A549 (cell line): ENCODE results near the gene IP6K3. TPM values are rescaled to one million over a fixed set of nuclear protein-coding genes. Genes with fewer than 3 reads are reported as not detected.

Experiments
- ATAC-seq, 2 experiments: fragments of 200-7000 bp in 1 of 2; fragments of >200 bp in 1 of 2; cut with Nextera tagmentation in 1 of 2; cut with Tn5 transposase in 1 of 2; 3 replicates each; pipeline versions ENCODE4 v1.8.0 to v1.9.1; 2018 to 2020; ENCODE audit warnings: mild to moderate bottlenecking in 1 of 2, moderate library complexity in 1 of 2
- CTCF ChIA-PET: fragments of 300-600 bp; sonication (Branson Sonifier 250); formaldehyde crosslinking; extraction: SDS; loops from one replicate; lab custom pipeline; 2021; ENCODE audit warnings: antibody characterized with exemption, inconsistent platforms; lab: Yijun Ruan, JAX
- POLR2A ChIA-PET: fragments of 350-600 bp; formaldehyde crosslinking; extraction: SDS; loops from one replicate; lab custom pipeline; 2021; ENCODE audit warnings: antibody characterized with exemption, inconsistent platforms; lab: Yijun Ruan, JAX
- DNase-seq, 2 experiments: peaks; one replicate each; pipeline versions ENCODE4 v3.0.0 to v3.0.0-alpha.2; 2011 to 2016; ENCODE audit warnings: low read depth in 1 of 2, low spot score in 1 of 2
- FAIRE-seq: peaks from 2 replicates; lab custom pipeline; 2011; peaks lifted over from hg19 to GRCh38; lab: Jason Lieb, UNC
- H3K27ac ChIP-seq, 2 experiments: fragments of >200 bp; sonication (Bioruptor Twin); formaldehyde crosslinking; 3 replicates each; pipeline ENCODE4 v1.5.1; 2016 to 2017
- H3K4me1 ChIP-seq: fragments of >200 bp; sonication (Bioruptor Twin); formaldehyde crosslinking; 3 replicates; pipeline ENCODE4 v1.6.1; 2016
- H3K4me2 ChIP-seq: fragments of >200 bp; sonication (Bioruptor Twin); formaldehyde crosslinking; 3 replicates; pipeline ENCODE4 v1.6.1; 2016
- H3K4me3 ChIP-seq: fragments of >200 bp; sonication (Bioruptor Twin); formaldehyde crosslinking; 3 replicates; pipeline ENCODE4 v1.5.1; 2016
- H3K9me3 ChIP-seq: fragments of >200 bp; sonication (Bioruptor Twin); formaldehyde crosslinking; 3 replicates; pipeline ENCODE4 v1.6.1; 2016
- CBX8 ChIP-seq: fragments of 200-600 bp; sonication (generic); IDR thresholded peaks from 2 replicates; pipeline ENCODE4 v1.6.1; 2016
- FOXS1 ChIP-seq: fragments of 250-450 bp; sonication (Bioruptor Pico); IDR thresholded peaks from 2 replicates; pipeline ENCODE4 v1.5.0; 2020; ENCODE audit warnings: mild to moderate bottlenecking, moderate library complexity
- GATA3 ChIP-seq: IDR thresholded peaks from 2 replicates; pipeline ENCODE4 v1.6.1; 2012; ENCODE audit warnings: borderline replicate concordance
- HEYL ChIP-seq: fragments of 250-450 bp; sonication (Bioruptor Pico); IDR thresholded peaks from 2 replicates; pipeline ENCODE4 v1.8.0; 2021; ENCODE audit warnings: mild to moderate bottlenecking, moderate library complexity
- HOXB13 ChIP-seq: fragments of 250-450 bp; sonication (Bioruptor Pico); IDR thresholded peaks from 2 replicates; pipeline ENCODE4 v1.5.0; 2020; ENCODE audit warnings: low read depth, mild to moderate bottlenecking, moderate library complexity
- JUNB ChIP-seq: fragments of >200 bp; sonication (Bioruptor Twin); formaldehyde crosslinking; IDR thresholded peaks from 2 replicates; pipeline ENCODE4 v1.6.1; 2016
- KDM1A ChIP-seq: fragments of 200-600 bp; sonication (generic); IDR thresholded peaks from 2 replicates; pipeline ENCODE4 v1.6.1; 2016; ENCODE audit warnings: low read depth, mild to moderate bottlenecking
- MAFK ChIP-seq: fragments of 450-650 bp; IDR thresholded peaks from 2 replicates; pipeline ENCODE4 v1.6.1; 2014; ENCODE audit not compliant: partially characterized antibody
- PHF8 ChIP-seq: fragments of 200-600 bp; sonication (generic); IDR thresholded peaks from 2 replicates; pipeline ENCODE4 v1.6.1; 2016; ENCODE audit warnings: low read depth, mild to moderate bottlenecking, antibody characterized with exemption, moderate library complexity, borderline replicate concordance
- POLR2AphosphoS2 ChIP-seq: conservative IDR thresholded peaks from 2 replicates; pipeline ENCODE4 v1.6.1; 2012; ENCODE audit warnings: low read length, improper control_type of control experiment, inconsistent platforms
- RARB ChIP-seq: fragments of 250-450 bp; sonication (Bioruptor Pico); IDR thresholded peaks from 2 replicates; pipeline ENCODE4 v1.8.0; 2021; ENCODE audit warnings: mild to moderate bottlenecking, moderate library complexity
- RNF2 ChIP-seq: fragments of 200-600 bp; sonication (generic); IDR thresholded peaks from 2 replicates; pipeline ENCODE4 v1.6.1; 2016; ENCODE audit warnings: low read depth, mild to moderate bottlenecking, antibody characterized with exemption, moderate library complexity, borderline replicate concordance
- SMC3 ChIP-seq: fragments of >200 bp; sonication (Bioruptor Twin); formaldehyde crosslinking; IDR thresholded peaks from 3 replicates; pipeline ENCODE4 v1.6.1; 2018; ENCODE audit warnings: inconsistent platforms
- TP53 ChIP-seq: fragments of 250-450 bp; sonication (Bioruptor Pico); IDR thresholded peaks from 2 replicates; pipeline ENCODE4 v1.5.0; 2021; ENCODE audit warnings: mild to moderate bottlenecking, moderate library complexity
- WGBS: methylation state at CpG from one replicate; pipeline ENCODE4 v1.1.6; 2017; ENCODE audit errors: missing lambda C conversion rate; 5-methylcytosine and 5-hydroxymethylcytosine counted together
- polyA plus RNA-seq, 4 experiments: library from polyadenylated mRNA; depleted of rRNA in 3 of 4; stranded (reverse); fragments of >200 nt; fragmentation: RNase III in 1 of 4; extraction: RNeasy Plus Mini Kit Qiagen cat#74134 plus additional on column Dnase treatment in 1 of 4; gene quantifications; 2 replicates in 3 of 4; 3 replicates in 1 of 4; pipeline ENCODE4 v1.2.3, GENCODE V29; 2011 to 2017
- TF ChIP-seq, protein P1 (sequence below): fragments of 250-450 bp; sonication (Bioruptor Pico); IDR thresholded peaks from 2 replicates; pipeline ENCODE4 v1.5.0; 2021; ENCODE audit warnings: mild to moderate bottlenecking, moderate library complexity, borderline replicate concordance
- TF ChIP-seq, protein P2 (sequence below): fragments of >200 bp; sonication (Bioruptor Twin); formaldehyde crosslinking; IDR thresholded peaks from 3 replicates; pipeline ENCODE4 v1.6.1; 2016
- TF ChIP-seq, protein P3 (sequence below): fragments of 200-600 bp; sonication (generic); IDR thresholded peaks from 2 replicates; pipeline ENCODE4 v1.6.1; 2016; ENCODE audit warnings: antibody characterized with exemption, mild to moderate bottlenecking, moderate library complexity
- TF ChIP-seq, protein P4 (sequence below): IDR thresholded peaks from 2 replicates; pipeline ENCODE4 v1.6.1; 2012

Gene IP6K3
- polyA plus RNA-seq, 2 of the 4 experiments (the other 2 are of a cell fraction) = 0.03 to 0.12 TPM

DNA sequence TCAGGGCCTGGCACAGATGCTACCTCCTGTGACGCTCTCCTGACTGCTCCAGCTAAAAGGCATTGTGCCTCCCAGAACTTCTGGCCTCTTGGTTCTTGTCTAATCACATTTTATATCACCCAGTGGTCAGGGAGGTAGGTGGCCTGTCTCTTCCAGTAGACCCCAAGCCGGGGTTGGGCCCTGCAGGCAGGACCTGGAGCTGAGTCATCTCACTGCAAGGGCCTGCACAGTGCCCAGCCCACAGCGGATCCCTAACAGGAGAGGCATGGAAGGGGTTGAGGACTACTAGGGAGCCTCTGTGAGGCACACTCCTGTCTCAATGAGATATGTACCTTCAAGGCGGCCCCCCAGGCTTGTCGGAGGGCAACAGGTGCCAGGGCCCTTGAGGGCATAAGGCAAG is 35.9 kb upstream of the IP6K3 start:
- CTCF ChIA-PET = interaction anchor here (1.9 to 6.7 kb wide), 2 partner anchors 13 to 39 kb away, joined by 6 to 62 read pairs; no protein-coding TSS in a partner anchor
- 86% methylated on average over 2 of the region's 5 CpGs for WGBS
- POLR2A ChIA-PET = no interaction called here
- TF ChIP-seq RNF2 = no peak
- no peak for TF ChIP-seq TP53 (CRISPR knock-in tag)
- TF ChIP-seq POLR2AphosphoS2 = no peak
- no peak for TF ChIP-seq SMC3
- TF ChIP-seq FOXS1 = no peak
- TF ChIP-seq CBX8 = no peak
- TF ChIP-seq, protein P1, sequence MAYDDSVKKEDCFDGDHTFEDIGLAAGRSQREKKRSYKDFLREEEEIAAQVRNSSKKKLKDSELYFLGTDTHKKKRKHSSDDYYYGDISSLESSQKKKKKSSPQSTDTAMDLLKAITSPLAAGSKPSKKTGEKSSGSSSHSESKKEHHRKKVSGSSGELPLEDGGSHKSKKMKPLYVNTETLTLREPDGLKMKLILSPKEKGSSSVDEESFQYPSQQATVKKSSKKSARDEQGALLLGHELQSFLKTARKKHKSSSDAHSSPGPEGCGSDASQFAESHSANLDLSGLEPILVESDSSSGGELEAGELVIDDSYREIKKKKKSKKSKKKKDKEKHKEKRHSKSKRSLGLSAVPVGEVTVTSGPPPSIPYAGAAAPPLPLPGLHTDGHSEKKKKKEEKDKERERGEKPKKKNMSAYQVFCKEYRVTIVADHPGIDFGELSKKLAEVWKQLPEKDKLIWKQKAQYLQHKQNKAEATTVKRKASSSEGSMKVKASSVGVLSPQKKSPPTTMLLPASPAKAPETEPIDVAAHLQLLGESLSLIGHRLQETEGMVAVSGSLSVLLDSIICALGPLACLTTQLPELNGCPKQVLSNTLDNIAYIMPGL = no peak
- TF ChIP-seq MAFK = no peak
- no peak for TF ChIP-seq HEYL (CRISPR knock-in tag)
- TF ChIP-seq, protein P2, sequence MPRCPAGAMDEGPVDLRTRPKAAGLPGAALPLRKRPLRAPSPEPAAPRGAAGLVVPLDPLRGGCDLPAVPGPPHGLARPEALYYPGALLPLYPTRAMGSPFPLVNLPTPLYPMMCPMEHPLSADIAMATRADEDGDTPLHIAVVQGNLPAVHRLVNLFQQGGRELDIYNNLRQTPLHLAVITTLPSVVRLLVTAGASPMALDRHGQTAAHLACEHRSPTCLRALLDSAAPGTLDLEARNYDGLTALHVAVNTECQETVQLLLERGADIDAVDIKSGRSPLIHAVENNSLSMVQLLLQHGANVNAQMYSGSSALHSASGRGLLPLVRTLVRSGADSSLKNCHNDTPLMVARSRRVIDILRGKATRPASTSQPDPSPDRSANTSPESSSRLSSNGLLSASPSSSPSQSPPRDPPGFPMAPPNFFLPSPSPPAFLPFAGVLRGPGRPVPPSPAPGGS = no peak
- no peak for TF ChIP-seq HOXB13 (CRISPR knock-in tag)
- no peak for TF ChIP-seq KDM1A
- TF ChIP-seq, protein P3, sequence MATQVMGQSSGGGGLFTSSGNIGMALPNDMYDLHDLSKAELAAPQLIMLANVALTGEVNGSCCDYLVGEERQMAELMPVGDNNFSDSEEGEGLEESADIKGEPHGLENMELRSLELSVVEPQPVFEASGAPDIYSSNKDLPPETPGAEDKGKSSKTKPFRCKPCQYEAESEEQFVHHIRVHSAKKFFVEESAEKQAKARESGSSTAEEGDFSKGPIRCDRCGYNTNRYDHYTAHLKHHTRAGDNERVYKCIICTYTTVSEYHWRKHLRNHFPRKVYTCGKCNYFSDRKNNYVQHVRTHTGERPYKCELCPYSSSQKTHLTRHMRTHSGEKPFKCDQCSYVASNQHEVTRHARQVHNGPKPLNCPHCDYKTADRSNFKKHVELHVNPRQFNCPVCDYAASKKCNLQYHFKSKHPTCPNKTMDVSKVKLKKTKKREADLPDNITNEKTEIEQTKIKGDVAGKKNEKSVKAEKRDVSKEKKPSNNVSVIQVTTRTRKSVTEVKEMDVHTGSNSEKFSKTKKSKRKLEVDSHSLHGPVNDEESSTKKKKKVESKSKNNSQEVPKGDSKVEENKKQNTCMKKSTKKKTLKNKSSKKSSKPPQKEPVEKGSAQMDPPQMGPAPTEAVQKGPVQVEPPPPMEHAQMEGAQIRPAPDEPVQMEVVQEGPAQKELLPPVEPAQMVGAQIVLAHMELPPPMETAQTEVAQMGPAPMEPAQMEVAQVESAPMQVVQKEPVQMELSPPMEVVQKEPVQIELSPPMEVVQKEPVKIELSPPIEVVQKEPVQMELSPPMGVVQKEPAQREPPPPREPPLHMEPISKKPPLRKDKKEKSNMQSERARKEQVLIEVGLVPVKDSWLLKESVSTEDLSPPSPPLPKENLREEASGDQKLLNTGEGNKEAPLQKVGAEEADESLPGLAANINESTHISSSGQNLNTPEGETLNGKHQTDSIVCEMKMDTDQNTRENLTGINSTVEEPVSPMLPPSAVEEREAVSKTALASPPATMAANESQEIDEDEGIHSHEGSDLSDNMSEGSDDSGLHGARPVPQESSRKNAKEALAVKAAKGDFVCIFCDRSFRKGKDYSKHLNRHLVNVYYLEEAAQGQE = no peak
- no peak for TF ChIP-seq GATA3
- TF ChIP-seq, protein P4, sequence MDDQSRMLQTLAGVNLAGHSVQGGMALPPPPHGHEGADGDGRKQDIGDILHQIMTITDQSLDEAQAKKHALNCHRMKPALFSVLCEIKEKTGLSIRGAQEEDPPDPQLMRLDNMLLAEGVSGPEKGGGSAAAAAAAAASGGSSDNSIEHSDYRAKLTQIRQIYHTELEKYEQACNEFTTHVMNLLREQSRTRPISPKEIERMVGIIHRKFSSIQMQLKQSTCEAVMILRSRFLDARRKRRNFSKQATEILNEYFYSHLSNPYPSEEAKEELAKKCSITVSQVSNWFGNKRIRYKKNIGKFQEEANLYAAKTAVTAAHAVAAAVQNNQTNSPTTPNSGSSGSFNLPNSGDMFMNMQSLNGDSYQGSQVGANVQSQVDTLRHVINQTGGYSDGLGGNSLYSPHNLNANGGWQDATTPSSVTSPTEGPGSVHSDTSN = no peak
- no peak for TF ChIP-seq JUNB
- no peak for TF ChIP-seq RARB (CRISPR knock-in tag)
- TF ChIP-seq PHF8 = no peak
- TF ChIP-seq, all 56 proteins: peak for 0
- no peak overlapping the region for H3K4me3 ChIP-seq
- FAIRE-seq (no peak), DNase-seq (no peak), ATAC-seq (no peak)
- H3K4me1 ChIP-seq = peaks cover 41% of the 10 kb centered on the region
- no peaks in the 10 kb centered on the region for H3K9me3 ChIP-seq
- no peak overlapping the region; the same call in 2 of the 3 replicates for H3K4me2 ChIP-seq
- H3K27ac ChIP-seq = peak overlapping the region in 1 of 2 experiments; percentile 87; a peak in 4 of 6 replicates
